Islet of Langerhans (tissue), 1 donor: ENCODE data around the gene ZIC4.

ENCODE experiments used
- FAIRE-seq: peaks from one replicate; lab custom pipeline; 2011; peaks lifted over from hg19 to GRCh38; lab: Jason Lieb, UNC

Gene ZIC4

DNA sequence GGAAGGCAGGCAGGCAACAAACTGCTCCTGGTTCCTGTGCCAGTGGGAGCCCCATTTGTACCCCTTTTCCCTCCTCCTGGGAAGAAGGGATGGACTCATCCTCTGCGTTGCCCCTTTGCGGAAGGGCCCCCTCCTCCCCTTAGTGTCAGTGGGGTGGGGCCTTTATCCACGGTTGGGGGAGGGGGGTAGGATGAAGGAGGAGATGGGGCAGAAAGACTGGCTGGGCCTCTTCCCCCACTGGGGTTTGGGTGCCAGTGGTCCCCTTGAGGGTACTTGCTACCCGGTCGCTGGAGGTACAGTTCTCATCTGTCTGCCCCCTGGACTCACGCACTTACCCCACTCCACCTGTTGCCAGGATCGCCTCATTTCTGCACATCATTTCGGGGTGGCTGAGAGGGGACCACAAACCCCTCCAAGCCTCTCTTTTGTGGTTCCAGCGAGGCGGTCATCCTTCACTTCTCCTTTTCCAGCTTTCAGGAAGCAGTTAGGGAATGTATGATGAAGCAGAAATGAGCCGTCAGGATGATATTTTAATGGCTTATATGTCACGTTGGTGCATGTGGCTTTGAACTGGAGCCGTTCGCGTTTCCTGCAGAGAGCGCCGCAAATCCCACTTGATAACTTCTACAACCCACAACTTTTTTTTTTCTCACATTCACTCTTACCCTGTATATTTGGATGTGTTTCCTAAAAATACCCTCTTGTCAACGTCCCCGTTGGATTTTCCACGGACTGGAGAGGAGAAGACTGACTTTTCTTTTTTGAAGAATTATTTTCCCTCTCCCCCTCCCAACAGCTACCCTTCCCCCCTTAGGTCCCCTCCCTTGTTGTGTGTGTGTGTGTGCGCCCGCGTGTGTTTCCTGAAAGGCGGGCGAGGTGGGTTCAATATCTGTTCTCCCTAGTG, at the start of gene ZIC4:
TSS of gene ZIC4 (minus strand) at position 516 of the 904 bp plus-strand sequence. CDS start 3,746 bp downstream, outside the sequence.
- no peak for FAIRE-seq

DNA sequence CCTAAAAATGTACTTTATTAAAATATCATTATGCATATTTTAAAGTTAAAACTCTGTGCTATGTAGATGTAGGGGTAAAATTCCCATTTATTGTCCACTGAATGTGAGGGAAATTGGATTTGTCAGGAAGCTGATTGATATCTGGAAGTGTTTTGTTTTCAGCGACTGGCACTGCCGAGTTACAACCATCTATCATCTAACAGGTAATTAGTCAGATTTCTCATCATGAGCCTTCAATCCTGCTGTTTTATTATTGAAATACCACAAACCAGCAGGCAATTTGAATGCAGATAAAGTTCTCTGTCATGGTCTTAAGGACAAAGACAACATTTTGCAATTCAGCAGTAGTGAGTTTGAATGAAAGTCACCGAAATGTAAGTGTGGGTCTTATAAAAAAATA, 43.3 kb upstream of the ZIC4 start:
- FAIRE-seq, result no peak

DNA sequence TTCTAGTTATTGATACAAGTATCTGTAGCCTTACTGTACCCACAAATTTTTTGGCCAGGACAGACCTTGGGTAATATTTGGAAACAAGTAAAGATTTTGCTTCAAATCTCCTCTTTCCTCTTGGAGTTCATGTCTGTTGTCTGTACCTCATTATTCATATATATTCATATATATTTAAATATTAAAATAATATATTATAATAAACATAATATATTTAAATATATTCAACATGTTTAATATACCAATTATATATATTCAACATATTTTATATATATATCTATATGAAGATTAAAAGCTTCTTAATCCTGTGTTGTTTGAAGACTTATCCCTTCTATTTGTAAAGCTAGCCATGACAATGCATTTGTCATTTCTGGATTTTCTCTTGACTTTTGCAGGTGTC, 40.9 kb upstream of the ZIC4 start:
- FAIRE-seq, result no peak

DNA sequence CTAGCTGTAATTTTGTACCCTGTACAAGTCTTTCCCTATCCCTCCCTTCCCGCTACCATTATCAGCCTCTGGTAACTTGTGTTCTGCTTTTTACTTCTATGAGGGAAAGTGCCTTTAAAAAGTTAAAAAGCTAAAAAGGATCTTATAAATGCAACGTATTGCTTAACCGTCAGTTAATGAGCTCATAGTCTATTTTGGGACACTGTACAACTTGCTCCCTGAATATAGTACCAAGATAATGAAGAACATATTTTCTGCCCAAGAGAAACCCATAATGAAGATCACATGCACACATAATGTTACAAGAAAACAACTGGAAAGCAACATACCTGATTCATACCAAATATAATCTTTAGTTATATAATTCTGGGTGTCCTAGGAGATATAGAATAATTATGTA, 25.4 kb upstream of the ZIC4 start:
- FAIRE-seq, result no peak

DNA sequence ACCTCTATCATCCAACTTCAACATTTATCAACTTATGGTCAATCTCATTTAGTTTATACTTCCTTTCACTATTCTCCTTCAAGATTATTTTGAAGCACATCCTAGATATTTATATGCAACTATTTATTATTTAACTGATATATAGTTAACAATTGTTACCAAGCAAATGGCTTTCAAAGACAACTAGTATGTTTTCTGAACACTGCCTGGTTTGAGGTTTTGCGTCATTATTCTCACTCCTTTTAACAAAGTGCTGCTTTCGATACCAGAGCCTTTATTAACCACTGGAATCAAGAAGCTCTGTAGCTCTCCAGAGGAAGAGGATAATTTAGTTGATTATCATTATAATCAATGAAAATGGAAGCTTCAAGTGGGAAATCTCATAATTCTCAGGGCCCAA, 22.4 kb upstream of the ZIC4 start:
- no peak for FAIRE-seq

DNA sequence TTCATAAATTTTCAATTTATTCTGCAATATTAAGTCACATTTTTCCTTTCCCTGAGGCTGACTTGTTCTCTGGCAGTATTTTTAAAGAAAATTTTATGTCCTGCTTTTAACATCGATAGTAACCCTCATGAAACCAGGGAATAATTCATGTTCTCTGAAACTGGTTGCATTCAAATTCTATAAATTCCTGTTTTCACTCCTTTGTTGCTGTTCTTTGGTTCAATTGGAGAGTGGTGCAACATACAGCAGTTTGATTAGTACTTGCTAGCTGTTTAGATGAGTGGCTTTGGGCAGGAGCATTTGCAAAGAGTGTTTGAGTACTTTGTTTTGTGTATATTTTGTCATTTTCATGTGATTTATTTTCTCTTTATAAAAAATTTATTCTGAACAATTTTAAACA, 22.0 kb upstream of the ZIC4 start:
- FAIRE-seq, result no peak

DNA sequence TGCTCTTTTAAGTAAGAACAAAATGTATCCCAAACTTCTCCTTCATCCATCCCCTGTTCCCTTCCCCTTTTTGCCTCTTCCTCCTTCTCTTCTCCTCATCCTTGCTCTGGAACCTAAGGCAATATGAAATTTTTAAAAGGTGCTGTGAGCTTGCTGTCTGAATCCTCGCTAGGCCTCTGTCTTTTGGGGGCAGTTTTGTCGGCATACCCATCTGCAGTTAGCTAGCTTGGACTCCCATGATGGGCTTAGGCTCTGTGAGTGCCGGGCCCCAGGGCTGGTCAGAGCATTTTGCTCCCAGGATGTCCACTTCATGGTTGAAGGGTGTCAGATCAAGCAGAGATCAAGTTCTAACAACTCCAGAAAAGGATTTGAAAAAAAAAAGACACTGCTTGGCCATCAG, 21.4 kb upstream of the ZIC4 start:
- FAIRE-seq, result no peak

DNA sequence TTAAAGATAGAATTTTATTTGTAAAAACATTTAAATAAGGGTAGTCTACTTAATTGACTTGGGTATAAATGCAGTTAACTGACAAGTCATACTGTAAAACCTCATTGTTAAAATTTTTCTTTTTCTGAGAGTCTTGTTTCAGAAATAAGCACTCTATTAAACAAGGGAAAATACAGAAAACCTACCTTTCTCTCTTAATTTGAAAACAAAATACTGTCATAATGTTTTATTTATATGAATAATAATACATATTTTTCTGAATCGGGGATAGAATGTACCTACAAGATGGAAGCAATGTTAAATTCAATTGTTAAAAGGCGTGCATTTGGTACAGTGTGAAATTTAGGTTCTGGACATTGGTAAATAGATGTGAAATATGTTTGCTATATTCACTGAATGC, 20.6 kb upstream of the ZIC4 start:
- no peak for FAIRE-seq

DNA sequence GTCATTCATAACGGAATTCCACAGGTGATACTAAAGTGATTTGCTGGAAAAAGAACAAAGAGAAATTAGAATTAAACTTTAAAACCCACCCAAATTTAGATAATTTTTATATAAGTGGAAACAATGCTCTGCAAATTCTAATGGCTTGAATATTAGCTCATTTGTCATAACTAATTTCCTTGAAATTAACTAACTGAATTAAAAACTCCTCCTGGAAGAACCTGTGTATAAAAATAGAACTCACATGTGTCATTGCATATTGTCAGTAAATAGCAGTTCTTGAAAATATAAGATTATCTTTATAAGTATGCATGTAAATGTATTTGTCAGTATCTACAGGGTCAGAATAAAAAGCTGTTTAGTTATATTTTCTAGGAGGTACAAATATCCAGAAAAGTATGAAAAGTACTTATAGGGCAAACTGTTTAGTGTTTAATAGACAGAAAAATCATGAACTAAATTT, 19.1 kb upstream of the ZIC4 start:
- FAIRE-seq, result no peak

DNA sequence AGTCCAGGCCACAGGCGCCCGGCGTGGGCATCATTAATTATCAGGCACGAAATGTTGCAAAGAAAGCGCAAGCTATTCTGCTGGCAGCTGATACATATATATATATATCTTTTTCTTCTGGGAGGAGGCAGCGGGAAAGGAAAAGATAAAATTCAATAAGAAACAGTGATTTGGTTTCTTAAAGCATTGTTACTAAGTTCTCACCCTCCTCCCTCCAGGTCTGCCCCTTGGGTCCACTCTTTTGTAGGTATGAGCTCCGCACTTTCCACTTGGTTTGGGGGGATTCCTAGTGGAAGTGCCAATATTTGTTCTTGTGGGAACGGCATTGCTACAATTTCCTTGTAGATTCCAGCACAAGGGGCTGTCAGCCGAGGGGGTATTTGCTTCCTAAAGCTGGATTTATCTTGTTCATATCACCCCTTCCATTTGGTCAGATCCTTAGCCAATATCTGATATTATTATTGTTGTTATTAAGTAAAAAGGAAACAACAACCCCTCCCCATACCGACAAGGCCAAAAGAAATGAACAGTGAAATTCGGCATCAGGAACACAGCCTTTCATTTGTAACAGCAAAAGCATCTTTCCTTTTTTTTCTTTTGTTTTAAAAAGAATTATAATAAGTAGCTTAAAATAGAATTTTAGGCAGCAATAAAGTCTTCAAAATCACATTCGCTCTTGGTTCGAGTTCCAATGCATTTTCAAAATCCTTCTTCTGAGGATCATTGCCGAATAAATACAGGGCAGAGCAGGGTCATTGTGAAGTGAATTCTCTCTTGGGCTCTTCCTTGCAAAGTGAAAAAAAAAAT, 18.4 kb upstream of the ZIC4 start:
- no peak for FAIRE-seq

DNA sequence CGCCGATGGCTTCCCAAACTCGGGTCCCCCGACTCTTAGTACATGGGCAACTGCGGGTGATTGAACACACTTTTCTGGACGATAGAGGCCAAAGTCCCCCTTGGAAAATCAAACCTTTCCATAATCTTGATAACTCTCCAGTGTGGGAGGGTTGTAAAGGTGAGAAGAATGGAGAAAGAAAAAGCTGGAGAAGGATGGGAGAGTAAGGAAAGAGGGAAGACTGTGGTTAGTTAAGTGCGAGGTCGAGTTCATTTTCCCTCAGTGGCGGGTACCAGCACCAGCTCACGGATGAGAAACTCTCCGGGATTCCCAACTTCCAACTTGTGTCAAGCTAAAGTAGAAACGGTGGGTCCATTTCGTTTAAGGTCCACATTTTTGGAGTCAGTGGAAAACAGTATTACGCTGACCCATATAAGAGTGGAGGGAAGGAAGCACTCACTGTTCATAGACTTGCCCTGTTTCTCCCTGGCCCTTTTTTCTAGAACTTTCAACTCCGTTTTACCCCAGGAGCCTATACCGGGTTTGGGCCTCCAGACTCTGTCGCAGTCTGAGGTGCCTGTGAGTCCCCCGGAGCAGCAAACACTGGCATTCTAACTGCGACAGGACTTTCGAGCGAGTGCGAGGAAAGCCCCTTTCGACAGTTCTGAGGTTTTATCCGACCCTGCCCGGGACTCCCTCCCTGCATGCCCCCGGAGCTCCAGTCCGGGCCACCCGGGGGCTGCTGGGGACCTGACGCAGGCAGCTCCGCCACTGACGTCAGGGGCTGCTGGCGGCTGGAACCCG, 17.6 kb upstream of the ZIC4 start:
- FAIRE-seq, result no peak

DNA sequence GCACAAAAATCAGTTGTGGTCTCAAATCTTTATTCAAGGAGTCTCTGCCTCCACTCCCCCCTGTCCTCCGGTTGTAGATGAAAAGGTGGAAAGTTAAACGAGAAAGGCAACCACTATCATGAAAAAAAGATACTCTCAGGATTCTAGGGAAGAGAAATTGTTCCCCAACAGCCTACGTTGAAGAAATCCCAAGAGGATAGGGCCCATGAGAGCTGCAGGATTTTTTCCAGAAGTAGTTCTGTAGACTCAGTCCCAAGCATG, 17.1 kb upstream of the ZIC4 start:
- no peak for FAIRE-seq

DNA sequence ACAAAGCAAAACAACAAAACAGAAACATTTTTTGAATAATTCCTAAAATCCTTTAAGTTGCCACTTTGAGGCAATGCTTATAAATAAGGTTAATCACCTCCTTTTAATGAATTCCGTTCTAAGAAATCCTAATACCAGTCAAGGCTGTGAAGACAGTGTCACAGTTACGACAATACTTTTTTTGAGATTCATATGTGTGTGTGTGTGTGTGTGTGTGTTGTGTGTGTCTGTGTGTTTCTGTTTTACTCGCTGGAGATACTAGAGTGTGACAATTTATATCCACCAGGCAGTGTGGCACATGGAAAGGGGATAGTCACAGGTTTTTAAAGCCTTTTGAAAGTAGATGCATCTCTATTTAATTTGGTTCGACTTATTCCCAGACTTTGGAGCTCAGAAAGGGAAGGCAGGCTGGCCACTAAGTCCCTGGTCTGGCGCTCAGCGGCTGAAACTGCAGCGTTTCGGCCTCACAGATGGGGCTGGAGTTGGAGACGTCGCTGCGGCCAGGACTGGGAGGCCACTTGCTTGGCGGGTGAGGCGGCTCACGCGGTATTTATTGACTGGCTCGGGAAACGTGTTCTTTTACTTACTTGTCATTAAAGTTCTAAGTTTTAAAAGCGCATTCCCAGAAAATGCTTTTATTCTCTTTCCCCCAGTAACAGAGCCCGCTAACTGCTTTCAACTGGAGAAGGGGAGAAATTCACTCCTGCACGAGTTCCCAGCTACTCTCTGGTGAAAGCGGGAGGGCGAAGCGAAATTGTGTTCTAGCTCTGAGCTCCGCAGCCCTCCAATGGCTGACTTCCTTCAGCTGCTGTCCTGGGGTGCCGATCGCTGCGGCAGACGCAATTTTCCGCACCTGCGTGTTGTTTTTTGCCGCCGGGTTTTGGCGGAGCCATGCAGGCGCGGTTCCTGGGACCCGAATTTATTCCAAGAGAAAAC, 16.5 kb upstream of the ZIC4 start:
- FAIRE-seq, result no peak

DNA sequence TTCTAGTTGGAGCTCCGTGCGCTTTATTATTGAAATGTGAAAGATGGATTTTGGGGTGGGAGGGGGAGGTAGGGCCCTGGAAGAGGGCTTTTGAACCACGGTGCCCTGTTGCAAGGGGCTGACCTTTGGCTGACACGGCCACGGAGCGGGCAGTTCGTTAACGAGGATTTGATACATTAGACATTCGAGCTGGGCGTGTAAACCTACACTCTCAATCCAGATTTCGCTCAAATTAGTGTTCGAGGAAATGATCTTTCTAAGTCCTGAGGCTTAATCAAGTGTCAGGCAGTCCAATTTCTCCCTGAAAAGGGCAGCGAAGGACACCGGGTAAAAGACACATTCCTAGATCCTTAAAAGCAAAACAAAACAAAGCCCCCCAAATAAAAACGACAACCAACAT, 15.9 kb upstream of the ZIC4 start:
- FAIRE-seq, result no peak

DNA sequence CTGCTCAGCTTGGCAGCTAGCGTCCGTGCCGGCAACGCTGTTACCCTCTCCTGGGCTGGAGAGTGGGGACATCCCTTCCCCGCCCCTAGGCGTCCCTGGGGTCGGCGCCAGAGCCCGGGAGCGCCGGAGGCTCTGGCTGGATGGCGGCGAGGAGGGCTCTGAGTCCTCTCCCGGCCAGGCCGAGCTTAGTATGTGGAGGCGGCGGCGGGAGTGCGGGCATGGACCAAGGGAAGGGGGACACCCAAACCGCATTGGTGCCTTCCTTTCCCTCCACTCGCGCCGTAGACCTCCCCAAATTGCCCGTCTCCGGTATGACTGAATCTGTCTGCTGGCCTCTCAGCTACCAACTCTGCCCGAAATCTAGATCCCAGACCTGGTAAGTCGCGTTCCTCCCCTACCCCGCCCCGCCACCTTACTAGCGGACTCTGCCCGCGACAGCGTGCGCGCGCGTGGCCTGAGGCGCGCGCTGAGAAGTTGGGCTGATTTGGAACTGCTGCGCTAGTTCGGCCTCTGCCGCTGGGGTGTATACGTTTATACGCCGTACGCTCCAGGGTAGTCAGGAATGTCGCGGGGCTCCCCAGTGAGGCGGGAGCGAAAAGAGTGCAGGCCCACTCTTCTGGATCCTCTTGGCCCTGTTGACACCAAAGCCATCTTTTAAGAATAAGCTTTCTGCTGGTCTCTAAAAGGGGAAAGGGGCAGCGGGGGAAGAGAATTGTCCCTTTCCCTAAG, 15.0 kb upstream of the ZIC4 start:
- FAIRE-seq, result no peak

DNA sequence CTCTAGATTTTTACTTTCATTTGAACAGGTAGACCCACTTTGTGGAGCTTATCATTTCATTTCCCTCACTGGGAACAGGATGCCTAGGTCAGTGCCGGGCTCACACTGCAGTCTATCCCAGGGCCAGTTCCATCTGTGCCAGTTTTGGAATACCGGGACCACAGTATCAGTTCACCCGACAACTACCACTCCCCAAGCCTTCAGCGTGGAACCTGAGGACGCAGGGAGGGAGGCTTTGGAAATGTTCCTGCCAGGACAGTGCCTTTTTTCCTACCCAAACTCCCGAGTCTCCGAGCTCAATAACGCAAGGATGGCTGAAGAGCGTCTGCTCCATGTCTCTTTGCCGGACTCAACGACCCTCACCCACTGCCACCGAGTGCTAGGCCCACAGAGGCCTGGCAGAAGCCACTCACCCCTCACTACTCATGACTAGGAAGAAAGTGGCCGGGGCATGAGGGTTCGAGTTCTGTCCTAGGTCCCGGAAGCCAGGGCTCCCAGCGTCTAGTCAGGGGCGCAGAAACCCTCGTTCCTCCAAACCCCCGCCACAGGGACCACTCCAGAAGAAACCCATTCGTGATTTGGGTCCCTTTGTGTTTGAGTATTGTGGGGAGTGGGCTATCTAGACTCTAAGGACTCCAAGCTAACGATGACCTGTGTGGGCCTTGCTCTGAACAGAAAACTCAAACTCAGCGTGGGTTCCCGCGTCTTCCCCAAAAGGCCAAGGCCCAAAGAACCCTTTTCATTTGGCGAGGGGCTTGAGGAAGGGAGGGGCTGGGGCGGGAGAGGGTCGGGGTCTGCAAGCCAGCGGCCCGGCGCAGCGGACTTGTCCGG, 14.2 kb upstream of the ZIC4 start:
- FAIRE-seq, result no peak

DNA sequence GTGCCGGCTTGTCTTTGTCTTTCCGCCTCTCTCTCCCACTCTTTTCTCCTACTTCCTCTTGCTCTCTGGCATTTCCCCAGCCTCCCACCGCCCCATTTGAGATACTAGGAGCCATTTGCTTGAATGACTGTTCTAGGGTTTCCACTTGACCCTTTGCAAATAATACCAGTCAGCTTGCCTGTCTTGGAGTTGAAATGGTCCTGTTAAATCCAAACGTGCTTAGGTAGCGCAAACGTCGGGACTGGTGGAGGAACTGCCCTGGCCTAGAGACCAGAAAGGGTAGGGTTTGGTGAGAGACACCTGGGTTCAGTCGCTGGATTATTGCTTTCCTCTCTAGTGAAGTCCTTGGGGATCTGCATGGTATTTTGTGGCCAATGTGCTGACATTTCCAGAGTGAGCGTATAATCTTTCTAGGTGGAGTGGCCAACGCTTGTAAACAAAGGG, 13.5 kb upstream of the ZIC4 start:
- no peak for FAIRE-seq

DNA sequence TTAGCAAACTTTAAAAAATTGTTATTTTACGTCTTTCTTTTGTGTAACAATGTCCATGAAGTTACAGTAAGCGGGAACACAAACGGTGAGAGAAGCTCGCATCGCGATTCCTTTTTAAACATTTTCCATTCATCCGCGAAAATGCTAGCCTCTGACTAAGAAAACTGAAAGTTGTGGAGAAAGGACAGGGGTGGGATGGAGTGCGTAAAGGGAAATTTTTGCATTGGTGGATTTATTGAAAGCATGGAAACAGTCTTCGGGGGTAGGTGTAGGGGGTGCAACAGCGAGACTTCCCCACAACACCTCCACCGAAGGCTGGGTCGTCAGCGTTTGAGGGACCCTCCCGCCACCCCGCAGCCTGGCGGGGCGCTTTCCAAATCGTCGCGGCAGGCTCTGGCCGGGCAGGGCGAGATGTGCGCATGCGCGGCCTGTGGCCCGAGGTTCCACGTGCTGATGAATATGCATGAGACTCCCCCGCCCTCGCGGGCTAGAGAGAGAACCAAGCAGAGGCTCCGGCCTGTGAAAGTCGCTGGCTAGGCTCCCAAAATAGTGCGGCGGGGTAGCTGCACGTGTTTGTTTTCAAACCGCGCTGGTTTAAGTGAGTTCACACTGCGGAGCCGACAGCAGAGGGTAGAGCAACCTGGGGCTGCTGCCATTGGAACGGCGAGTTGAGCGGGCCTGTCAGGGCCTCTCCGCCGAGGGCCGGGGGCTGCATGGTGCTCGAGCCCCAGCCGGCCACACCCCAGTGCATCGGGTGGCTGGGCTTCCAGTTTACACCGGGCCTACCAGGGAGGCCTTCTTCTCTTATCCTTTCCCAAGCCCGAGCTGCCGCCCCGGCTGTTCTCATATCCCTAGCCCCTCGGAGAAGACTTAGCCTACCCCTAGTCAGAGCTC, 12.7 kb upstream of the ZIC4 start:
- FAIRE-seq, result no peak

DNA sequence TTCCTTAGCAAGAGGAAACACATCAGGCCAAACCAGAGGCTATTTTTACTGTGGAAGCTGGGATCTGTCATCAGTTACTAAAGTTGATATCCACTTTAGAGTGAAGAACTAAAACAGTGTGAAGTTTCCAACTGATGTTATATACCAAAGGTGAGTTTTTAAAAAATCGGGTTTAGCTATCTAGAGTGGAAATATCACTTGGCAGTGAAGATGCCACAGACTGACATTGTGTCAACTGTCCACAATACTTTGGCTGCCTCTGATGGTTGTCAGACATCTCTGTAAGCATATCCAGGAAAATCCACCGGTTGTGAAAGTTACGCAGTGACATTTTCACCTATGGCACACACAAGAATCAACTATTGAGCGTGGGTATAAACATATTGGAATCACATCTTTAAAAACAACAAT, 12.0 kb upstream of the ZIC4 start:
- FAIRE-seq, result no peak
